Fibroblast of lung (primary cell): ENCODE measurements around the gene SLC7A14. TPM values are rescaled to one million over a fixed set of nuclear protein-coding genes. Genes with fewer than 3 reads are reported as not detected.
A peak's percentile ranks its signal among the peaks of the same experiment; 100 is the strongest.

Experiments
- DNase-seq, 2 donors: peaks; one replicate each; pipeline versions ENCODE4 v3.0.0 to v3.0.0-alpha.2; 2010; ENCODE audit warnings: low read depth in 2 of 2
- H2AFZ ChIP-seq: 2 replicates; pipeline ENCODE4 v1.5.1; 2012; ENCODE audit warnings: low read length, control low read depth, inconsistent platforms
- H3K27ac ChIP-seq: 2 replicates; pipeline ENCODE4 v1.5.1; 2011; ENCODE audit warnings: low read length, control low read depth; ENCODE audit not compliant: insufficient read depth
- H3K27me3 ChIP-seq: 2 replicates; pipeline ENCODE4 v1.5.1; 2011; ENCODE audit warnings: mild to moderate bottlenecking, low read length; ENCODE audit not compliant: control insufficient read depth, insufficient read depth
- H3K36me3 ChIP-seq: 2 replicates; pipeline ENCODE4 v1.5.1; 2011; ENCODE audit warnings: low read length; ENCODE audit not compliant: control insufficient read depth, insufficient read depth
- H3K4me1 ChIP-seq: 2 replicates; pipeline ENCODE4 v1.5.1; 2011; ENCODE audit warnings: low read length; ENCODE audit not compliant: control insufficient read depth, insufficient read depth; ENCODE audit errors: extremely low read depth
- H3K4me2 ChIP-seq: 2 replicates; pipeline ENCODE4 v1.5.1; 2011; ENCODE audit warnings: low read length, control low read depth; ENCODE audit not compliant: insufficient read depth; ENCODE audit errors: extremely low read depth
- H3K4me3 ChIP-seq, 4 experiments: fragments of 200-600 bp in 1 of 4; sonication (generic) in 1 of 4; replicated peaks in 1 of 4; 2 replicates each; pipeline ENCODE4 v1.5.1; 2011 to 2016; ENCODE audit warnings: low read length in 4 of 4, low read depth in 3 of 4, mild to moderate bottlenecking in 3 of 4, control low read depth in 2 of 4, inconsistent platforms in 1 of 4, mixed read lengths in 1 of 4; ENCODE audit not compliant: insufficient read depth in 1 of 4; ENCODE audit errors: control extremely low read depth in 1 of 4
- H3K79me2 ChIP-seq: 2 replicates; pipeline ENCODE4 v1.5.1; 2012; ENCODE audit warnings: mild to moderate bottlenecking, low read length, inconsistent platforms; ENCODE audit not compliant: control insufficient read depth, insufficient read depth
- H3K9ac ChIP-seq: 2 replicates; pipeline ENCODE4 v1.5.1; 2011; ENCODE audit warnings: mild to moderate bottlenecking, low read length, control low read depth; ENCODE audit not compliant: insufficient read depth
- H3K9me3 ChIP-seq: 2 replicates; pipeline ENCODE4 v1.5.1; 2012; ENCODE audit warnings: low read depth, low read length; ENCODE audit not compliant: control insufficient read depth, insufficient read depth
- H4K20me1 ChIP-seq: 2 replicates; pipeline ENCODE4 v1.5.1; 2011; ENCODE audit warnings: low read length; ENCODE audit not compliant: control insufficient read depth, insufficient read depth; ENCODE audit errors: extremely low read depth
- EZH2 ChIP-seq: IDR thresholded peaks from 2 replicates; pipeline ENCODE4 v1.5.1; 2012; ENCODE audit warnings: low read length, control low read depth, mild to moderate bottlenecking; ENCODE audit errors: missing control alignments
- polyA plus RNA-seq, 2 donors: library from polyadenylated mRNA; depleted of rRNA in 1 of 2; stranded (reverse) in 1 of 2; unstranded in 1 of 2; fragments of >200 nt; gene quantifications; 2 replicates each; pipeline ENCODE4 v1.2.1, GENCODE V29; 2011 to 2012; ENCODE audit warnings: missing spikeins in 1 of 2
- total RNA-seq: library from RNA; depleted of rRNA; stranded (reverse); fragments of >200 nt; gene quantifications from 2 replicates; pipeline ENCODE4 v1.2.1, GENCODE V29; 2014
- TF ChIP-seq, protein P1 (sequence below), 2 donors: IDR thresholded peaks in 1 of 2; conservative IDR thresholded peaks in 1 of 2; 1 replicate in 1 of 2; 2 replicates in 1 of 2; pipeline ENCODE4 v1.5.1; 2011 to 2012; ENCODE audit warnings: low read length in 2 of 2, control low read depth in 1 of 2, inconsistent platforms in 1 of 2, low read depth in 1 of 2, mild to moderate bottlenecking in 1 of 2

SLC7A14 gene
- total and polyA plus RNA-seq, 2 donors (not counting 1 experiment from before 2014, with no cell fraction given), result 1.3 to 3.4 TPM

DNA sequence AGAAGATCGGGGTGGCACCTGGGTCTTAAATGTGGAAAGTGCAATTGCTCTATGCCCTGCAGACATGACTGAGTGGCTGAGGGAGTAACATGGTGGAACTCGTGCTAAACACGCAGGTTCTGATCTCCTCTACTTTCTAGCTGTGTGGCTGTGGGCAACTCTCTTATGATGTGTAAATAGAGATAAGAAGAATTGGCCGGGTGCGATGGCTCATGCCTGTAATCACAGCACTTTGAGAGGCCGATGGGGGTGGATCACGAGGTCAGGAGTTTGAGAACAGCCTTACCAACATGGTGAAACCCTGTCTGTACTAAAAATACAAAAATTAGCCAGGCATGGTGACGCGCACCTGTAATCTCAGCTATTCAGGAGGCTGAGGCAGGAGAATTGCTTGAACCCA lies 99.5 kb downstream of the SLC7A14 start:
- no peak overlapping the region for H3K4me3 ChIP-seq
- no peaks in the 10 kb centered on the region for H3K36me3 ChIP-seq
- no peak for DNase-seq
- H3K27me3 ChIP-seq, result no peaks in the 10 kb centered on the region
- H3K4me2 ChIP-seq, result no peak overlapping the region
- no peaks in the 10 kb centered on the region for H3K4me1 ChIP-seq
- H3K9me3 ChIP-seq, result no peaks in the 10 kb centered on the region
- no peak overlapping the region for H3K9ac ChIP-seq
- TF ChIP-seq, protein P1, sequence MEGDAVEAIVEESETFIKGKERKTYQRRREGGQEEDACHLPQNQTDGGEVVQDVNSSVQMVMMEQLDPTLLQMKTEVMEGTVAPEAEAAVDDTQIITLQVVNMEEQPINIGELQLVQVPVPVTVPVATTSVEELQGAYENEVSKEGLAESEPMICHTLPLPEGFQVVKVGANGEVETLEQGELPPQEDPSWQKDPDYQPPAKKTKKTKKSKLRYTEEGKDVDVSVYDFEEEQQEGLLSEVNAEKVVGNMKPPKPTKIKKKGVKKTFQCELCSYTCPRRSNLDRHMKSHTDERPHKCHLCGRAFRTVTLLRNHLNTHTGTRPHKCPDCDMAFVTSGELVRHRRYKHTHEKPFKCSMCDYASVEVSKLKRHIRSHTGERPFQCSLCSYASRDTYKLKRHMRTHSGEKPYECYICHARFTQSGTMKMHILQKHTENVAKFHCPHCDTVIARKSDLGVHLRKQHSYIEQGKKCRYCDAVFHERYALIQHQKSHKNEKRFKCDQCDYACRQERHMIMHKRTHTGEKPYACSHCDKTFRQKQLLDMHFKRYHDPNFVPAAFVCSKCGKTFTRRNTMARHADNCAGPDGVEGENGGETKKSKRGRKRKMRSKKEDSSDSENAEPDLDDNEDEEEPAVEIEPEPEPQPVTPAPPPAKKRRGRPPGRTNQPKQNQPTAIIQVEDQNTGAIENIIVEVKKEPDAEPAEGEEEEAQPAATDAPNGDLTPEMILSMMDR (conservative IDR thresholded peaks at IDR 0.05 in 1 of 2, IDR thresholded peaks at IDR 0.05 in 1 of 2; ENCODE audit: low read depth in 1 of 2, low read length in 2 of 2), result no peak
- TF ChIP-seq EZH2, result no peak
- no peaks in the 10 kb centered on the region for H3K79me2 ChIP-seq
- H2AFZ ChIP-seq, result no peak overlapping the region
- H3K27ac ChIP-seq, result no peak overlapping the region
- no peaks in the 10 kb centered on the region for H4K20me1 ChIP-seq

DNA sequence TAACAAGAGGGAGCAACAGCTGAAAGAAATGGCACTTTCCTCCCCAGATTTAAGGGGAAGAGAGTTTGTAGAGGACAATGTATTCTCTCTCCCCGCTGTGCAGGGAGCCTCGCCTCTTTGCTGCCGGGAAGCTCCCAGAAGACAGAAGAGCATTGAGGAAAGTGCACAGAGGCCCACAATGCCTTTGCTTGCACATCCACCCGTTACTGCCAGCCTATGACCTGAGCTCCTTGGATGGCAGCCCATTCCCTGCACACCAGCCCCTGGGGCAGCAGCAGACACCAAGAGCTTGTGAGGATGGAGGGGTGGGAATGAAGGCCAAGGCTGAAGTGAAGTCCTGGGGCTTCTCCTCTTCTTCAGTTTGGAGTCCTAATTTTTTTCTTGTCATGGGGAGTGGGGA lies 100.2 kb downstream of the SLC7A14 start:
- Histone ChIP-seq H3K4me2 (no peak overlapping the region), H2AFZ (no peak overlapping the region), H3K4me3 (no peak overlapping the region), H4K20me1 (no peaks in the 10 kb centered on the region), H3K36me3 (no peaks in the 10 kb centered on the region), H3K9ac (no peak overlapping the region), H3K9me3 (no peaks in the 10 kb centered on the region), H3K79me2 (no peaks in the 10 kb centered on the region), H3K27me3 (no peaks in the 10 kb centered on the region), H3K27ac (no peak overlapping the region), H3K4me1 (no peaks in the 10 kb centered on the region)
- TF ChIP-seq EZH2, result no peak
- TF ChIP-seq, protein P1 (conservative IDR thresholded peaks at IDR 0.05 in 1 of 2, IDR thresholded peaks at IDR 0.05 in 1 of 2; ENCODE audit: low read depth in 1 of 2, low read length in 2 of 2), result no peak
- no peak for DNase-seq

DNA sequence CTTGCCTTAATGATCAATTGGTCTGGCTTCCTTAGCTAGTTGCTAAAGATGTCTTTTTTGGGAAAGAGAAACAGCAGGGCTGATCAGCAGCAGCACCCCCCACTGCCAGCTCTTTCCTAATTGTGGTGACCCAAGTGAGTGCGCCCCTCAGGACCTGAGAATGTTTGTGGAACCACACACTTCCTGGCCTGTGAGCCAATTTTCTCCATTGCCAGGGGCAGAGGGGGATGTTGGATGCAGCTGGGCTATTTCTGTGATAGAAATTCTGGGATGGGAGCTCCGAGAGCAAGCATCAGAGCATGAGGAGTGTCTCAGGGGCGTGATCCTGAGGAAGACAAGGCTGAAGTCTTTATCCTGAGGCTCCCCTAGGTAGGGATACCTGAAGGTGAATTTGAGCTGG lies 100.6 kb downstream of the SLC7A14 start:
- Histone ChIP-seq H3K9ac (no peak overlapping the region), H3K27me3 (no peaks in the 10 kb centered on the region), H3K4me3 (no peak overlapping the region), H3K79me2 (no peaks in the 10 kb centered on the region), H3K36me3 (no peaks in the 10 kb centered on the region), H3K4me1 (no peaks in the 10 kb centered on the region), H3K9me3 (no peaks in the 10 kb centered on the region), H4K20me1 (no peaks in the 10 kb centered on the region), H3K4me2 (no peak overlapping the region), H2AFZ (no peak overlapping the region), H3K27ac (no peak overlapping the region)
- peak in 1 of 2 donors; percentile 33 for DNase-seq
- TF ChIP-seq, protein P1 (conservative IDR thresholded peaks at IDR 0.05 in 1 of 2, IDR thresholded peaks at IDR 0.05 in 1 of 2; ENCODE audit: low read depth in 1 of 2, low read length in 2 of 2), result no peak
- no peak for TF ChIP-seq EZH2
